HCT116 (cell line): ENCODE results near the gene CSF1R.

ENCODE experiments used
- CEBPB ChIP-seq: IDR thresholded peaks from 2 replicates; pipeline ENCODE4 v1.6.1; 2012; ENCODE audit warnings: low read depth
- CTCF ChIP-seq, 3 experiments: fragments of 200-600 bp in 1 of 3; sonication (generic) in 1 of 3; IDR thresholded peaks in 2 of 3; conservative IDR thresholded peaks in 1 of 3; 2 replicates each; pipeline ENCODE4 v1.5.1; 2012 to 2017; ENCODE audit warnings: low read depth in 2 of 3, low read length in 2 of 3, antibody characterized with exemption in 1 of 3, borderline replicate concordance in 1 of 3, control low read depth in 1 of 3, mild to moderate bottlenecking in 1 of 3, mixed read lengths in 1 of 3, mixed run types in 1 of 3, moderate library complexity in 1 of 3; ENCODE audit not compliant: insufficient read depth in 1 of 3
- EZH2 ChIP-seq: fragments of 200-600 bp; sonication (generic); IDR thresholded peaks from 2 replicates; pipeline ENCODE4 v1.6.1; 2017; ENCODE audit warnings: antibody characterized with exemption, mixed run types
- MAX ChIP-seq: IDR thresholded peaks from 2 replicates; pipeline ENCODE4 v1.6.1; 2012
- POLR2A ChIP-seq: IDR thresholded peaks from 2 replicates; pipeline ENCODE4 v1.7.0; 2011; ENCODE audit warnings: borderline replicate concordance; ENCODE audit not compliant: insufficient read depth, insufficient read length; ENCODE audit errors: extremely low read depth
- POLR2AphosphoS5 ChIP-seq: IDR thresholded peaks from 2 replicates; pipeline ENCODE4 v1.6.1; 2011; ENCODE audit warnings: mild to moderate bottlenecking, low read depth, low read length, moderate library complexity
- RAD21 ChIP-seq: IDR thresholded peaks from 2 replicates; pipeline ENCODE4 v1.6.1; 2012; ENCODE audit warnings: low read depth, mild to moderate bottlenecking
- REST ChIP-seq: IDR thresholded peaks from 2 replicates; pipeline ENCODE4 v1.6.1; 2012; ENCODE audit warnings: low read depth
- SP1 ChIP-seq: IDR thresholded peaks from 2 replicates; pipeline ENCODE4 v1.6.1; 2012; ENCODE audit warnings: low read depth

GRCh38 chr5:150123542-150123941 is 37.2 kb upstream of the CSF1R start:
- TF ChIP-seq POLR2AphosphoS5 (no peak), EZH2 (no peak), CTCF (IDR thresholded peaks at IDR 0.05 in 2 of 3, conservative IDR thresholded peaks at IDR 0.05 in 1 of 3; ENCODE audit: borderline replicate concordance in 1 of 3, insufficient read depth in 1 of 3, low read depth in 2 of 3, low read length in 2 of 3) (no peak), MAX (no peak), REST (no peak), POLR2A (no peak), RAD21 (no peak), SP1 (no peak), CEBPB (no peak)
